ENCODE results near the gene MGAT4C. TPM values are rescaled to one million over a fixed set of nuclear protein-coding genes. Genes with fewer than 3 reads are reported as not detected.

MGAT4C gene
- total and polyA plus RNA-seq, 8 donors: 0.06 to 0.92 (median 0.31) TPM

DNA sequence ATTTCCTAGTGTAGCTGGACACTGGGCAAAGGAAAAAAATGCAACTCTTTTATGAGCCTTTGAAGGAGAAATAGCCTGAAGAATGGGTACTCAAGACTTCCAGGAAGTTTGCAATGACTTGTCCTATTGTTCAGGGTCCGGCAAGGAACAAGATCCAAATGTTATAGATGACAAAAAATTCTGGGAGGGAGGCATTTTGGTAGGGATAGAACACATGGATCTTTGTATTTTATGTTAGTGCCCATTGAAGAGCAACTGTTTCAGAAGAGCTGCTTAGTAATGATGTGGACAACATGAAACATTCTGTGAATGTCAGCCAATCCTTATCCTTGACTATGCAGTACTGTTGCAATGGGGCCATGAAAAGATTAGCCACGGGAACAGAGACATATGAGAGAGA, 138.0 kb downstream of the MGAT4C start:
- Histone ChIP-seq H3K9me3 (no peaks in the 10 kb centered on the region), H3K4me3 (no peak overlapping the region), H3K27ac (no peak overlapping the region), H3K4me1 (no peaks in the 10 kb centered on the region), H3K36me3 (no peaks in the 10 kb centered on the region), H3K27me3 (no peaks in the 10 kb centered on the region)
- intact Hi-C loops (cut with DNase I): no loop called here
- FAIRE-seq (no peak), ATAC-seq (no peak), DNase-seq (no peak)
- TF ChIP-seq, protein P1, sequence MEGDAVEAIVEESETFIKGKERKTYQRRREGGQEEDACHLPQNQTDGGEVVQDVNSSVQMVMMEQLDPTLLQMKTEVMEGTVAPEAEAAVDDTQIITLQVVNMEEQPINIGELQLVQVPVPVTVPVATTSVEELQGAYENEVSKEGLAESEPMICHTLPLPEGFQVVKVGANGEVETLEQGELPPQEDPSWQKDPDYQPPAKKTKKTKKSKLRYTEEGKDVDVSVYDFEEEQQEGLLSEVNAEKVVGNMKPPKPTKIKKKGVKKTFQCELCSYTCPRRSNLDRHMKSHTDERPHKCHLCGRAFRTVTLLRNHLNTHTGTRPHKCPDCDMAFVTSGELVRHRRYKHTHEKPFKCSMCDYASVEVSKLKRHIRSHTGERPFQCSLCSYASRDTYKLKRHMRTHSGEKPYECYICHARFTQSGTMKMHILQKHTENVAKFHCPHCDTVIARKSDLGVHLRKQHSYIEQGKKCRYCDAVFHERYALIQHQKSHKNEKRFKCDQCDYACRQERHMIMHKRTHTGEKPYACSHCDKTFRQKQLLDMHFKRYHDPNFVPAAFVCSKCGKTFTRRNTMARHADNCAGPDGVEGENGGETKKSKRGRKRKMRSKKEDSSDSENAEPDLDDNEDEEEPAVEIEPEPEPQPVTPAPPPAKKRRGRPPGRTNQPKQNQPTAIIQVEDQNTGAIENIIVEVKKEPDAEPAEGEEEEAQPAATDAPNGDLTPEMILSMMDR (IDR thresholded peaks at IDR 0.05): no peak
- 47 to 49% methylated on average over 2 of the region's 2 CpGs for WGBS, 2 donors

DNA sequence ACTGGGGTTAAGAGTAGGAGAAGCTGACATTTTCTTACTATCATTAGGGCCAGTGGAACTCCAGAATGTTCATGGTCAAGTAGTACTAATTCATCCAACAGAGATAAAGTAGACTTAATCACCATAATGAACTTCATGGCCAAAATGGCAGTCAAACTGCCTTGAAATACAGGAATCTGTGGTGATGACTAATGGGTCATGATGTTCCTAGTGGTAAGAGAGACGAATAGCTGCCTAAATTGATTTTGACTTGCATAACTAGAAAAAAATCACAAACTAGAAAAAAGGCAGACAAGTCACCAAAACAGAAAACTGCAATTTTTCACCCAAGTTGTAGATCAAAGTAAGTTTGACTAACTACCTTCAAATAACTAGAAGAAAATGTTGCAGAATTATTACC, 138.5 kb downstream of the MGAT4C start:
- intact Hi-C loops (cut with DNase I): no loop called here
- H3K4me1 ChIP-seq: no peaks in the 10 kb centered on the region
- TF ChIP-seq, protein P1 (IDR thresholded peaks at IDR 0.05): no peak
- FAIRE-seq (no peak), DNase-seq (no peak), ATAC-seq (no peak)
- WGBS, 2 donors: 19 to 30% methylated on average over 1 of the region's 1 CpG
- no peak overlapping the region for H3K27ac ChIP-seq
- no peak overlapping the region for H3K4me3 ChIP-seq
- no peaks in the 10 kb centered on the region for H3K36me3 ChIP-seq
- H3K9me3 ChIP-seq: no peaks in the 10 kb centered on the region
- no peaks in the 10 kb centered on the region for H3K27me3 ChIP-seq

DNA sequence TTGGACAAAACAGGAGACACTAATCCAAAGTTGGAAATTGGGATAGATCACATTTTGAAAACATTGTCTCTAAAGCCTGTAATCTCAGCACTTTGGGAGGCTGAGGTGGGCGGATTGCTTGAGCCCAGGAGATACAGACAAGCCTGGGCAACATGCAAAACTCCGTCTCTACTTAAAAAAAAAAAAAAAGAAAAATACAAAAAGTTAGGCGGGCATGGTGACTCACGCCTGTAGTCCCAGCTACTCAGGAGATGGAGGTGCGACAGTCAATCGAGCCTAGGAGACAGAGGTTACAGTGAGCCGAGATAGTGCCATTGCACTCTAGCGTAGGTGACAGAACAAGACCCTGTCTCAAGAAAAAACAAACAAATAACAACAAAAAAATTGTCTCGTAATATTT, 152.1 kb downstream of the MGAT4C start:
- FAIRE-seq: no peak
- DNase-seq: no peak
- no peak for ATAC-seq
- WGBS, 2 donors: 68 to 83% methylated on average over 9 of the region's 9 CpGs
- Histone ChIP-seq H3K4me3 (no peak overlapping the region), H3K36me3 (no peaks in the 10 kb centered on the region), H3K9me3 (no peaks in the 10 kb centered on the region), H3K27me3 (no peaks in the 10 kb centered on the region), H3K27ac (no peak overlapping the region), H3K4me1 (no peaks in the 10 kb centered on the region)
- intact Hi-C loops (cut with DNase I): no loop called here
- TF ChIP-seq, protein P1 (IDR thresholded peaks at IDR 0.05): no peak

DNA sequence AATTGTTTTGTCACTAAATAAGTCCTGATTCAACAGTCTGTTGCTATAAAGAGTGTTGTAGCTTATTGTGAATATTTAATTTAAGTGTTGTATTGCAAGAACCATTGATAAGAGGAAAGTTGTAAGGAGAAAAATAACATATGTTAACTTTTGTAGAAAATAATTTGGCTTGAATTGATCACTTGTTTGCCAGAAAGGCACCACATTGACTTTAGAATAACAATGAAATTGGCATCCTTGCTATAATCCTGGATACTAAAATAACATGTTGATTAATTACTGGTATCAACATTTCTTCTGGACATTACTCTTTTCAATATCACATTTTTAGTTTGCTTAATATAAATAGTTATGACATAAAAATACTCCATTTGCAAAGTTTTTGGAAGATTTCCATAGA, 159.0 kb downstream of the MGAT4C start:
- TF ChIP-seq, protein P1 (IDR thresholded peaks at IDR 0.05): no peak
- DNase-seq: no peak
- H3K27ac ChIP-seq: no peak overlapping the region
- no peaks in the 10 kb centered on the region for H3K9me3 ChIP-seq
- no peaks in the 10 kb centered on the region for H3K36me3 ChIP-seq
- no peak for FAIRE-seq
- intact Hi-C loops (cut with DNase I): no loop called here
- no peaks in the 10 kb centered on the region for H3K4me1 ChIP-seq
- H3K27me3 ChIP-seq: no peaks in the 10 kb centered on the region
- no peak overlapping the region for H3K4me3 ChIP-seq
- ATAC-seq: no peak

DNA sequence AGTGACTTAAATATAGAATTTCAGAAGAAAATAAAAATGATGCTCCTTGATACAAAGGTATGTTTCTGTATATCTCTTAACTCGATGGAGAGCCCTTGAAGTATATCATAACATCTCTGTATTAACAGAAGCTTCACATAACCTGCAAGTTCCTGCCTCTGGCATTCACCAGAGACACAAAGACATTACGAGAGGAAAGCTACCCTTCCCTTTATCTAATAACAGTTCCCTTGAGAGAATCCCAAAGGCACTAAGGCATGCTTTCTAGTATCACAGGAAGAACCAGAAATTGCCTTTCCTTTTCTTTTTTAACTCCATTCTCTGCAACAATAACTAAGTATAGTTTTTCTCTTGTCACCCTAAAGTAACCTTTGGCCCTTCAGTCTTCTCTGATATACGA, 164.5 kb downstream of the MGAT4C start:
- H3K4me3 ChIP-seq: no peak overlapping the region
- no peak for ATAC-seq
- no peak for DNase-seq
- H3K9me3 ChIP-seq: no peaks in the 10 kb centered on the region
- no peaks in the 10 kb centered on the region for H3K36me3 ChIP-seq
- TF ChIP-seq, protein P1 (IDR thresholded peaks at IDR 0.05): no peak
- H3K27ac ChIP-seq: no peak overlapping the region
- no peak for FAIRE-seq
- intact Hi-C loops (cut with DNase I): no loop called here
- WGBS, 2 donors: 33 to 51% methylated on average over 3 of the region's 3 CpGs
- no peaks in the 10 kb centered on the region for H3K4me1 ChIP-seq
- no peaks in the 10 kb centered on the region for H3K27me3 ChIP-seq
